Trophoblast cell (in vitro differentiated cells and primary cell): ENCODE data around the gene NFAT5.
A peak's percentile ranks its signal among the peaks of the same experiment; 100 is the strongest.

Experiments
- DNase-seq, 2 donors: peaks; one replicate each; pipeline ENCODE4 v3.0.0-alpha.2; 2016
- H2AFZ ChIP-seq: 2 replicates; pipeline ENCODE4 v1.6.1; 2013; ENCODE audit warnings: low read length, moderate library complexity, mild to moderate bottlenecking; ENCODE audit not compliant: insufficient read depth, poor library complexity
- H2AK5ac ChIP-seq: 2 replicates; pipeline ENCODE4 v1.6.1; 2013; ENCODE audit warnings: mild to moderate bottlenecking, low read length
- H2BK120ac ChIP-seq: 2 replicates; pipeline ENCODE4 v1.6.1; 2013; ENCODE audit warnings: low read length, mild to moderate bottlenecking, moderate library complexity; ENCODE audit not compliant: insufficient read depth, poor library complexity
- H2BK12ac ChIP-seq: 2 replicates; pipeline ENCODE4 v1.6.1; 2013; ENCODE audit warnings: mild to moderate bottlenecking, low read length, moderate library complexity
- H2BK5ac ChIP-seq: 2 replicates; pipeline ENCODE4 v1.6.1; 2013; ENCODE audit warnings: low read length, low read depth, moderate library complexity, mild to moderate bottlenecking; ENCODE audit not compliant: poor library complexity
- H3K14ac ChIP-seq: 2 replicates; pipeline ENCODE4 v1.6.1; 2013; ENCODE audit warnings: mild to moderate bottlenecking, low read length
- H3K18ac ChIP-seq: 2 replicates; pipeline ENCODE4 v1.6.1; 2013; ENCODE audit warnings: mild to moderate bottlenecking, low read length
- H3K23ac ChIP-seq: 2 replicates; pipeline ENCODE4 v1.6.1; 2013; ENCODE audit warnings: low read length
- H3K27ac ChIP-seq: 2 replicates; pipeline ENCODE4 v1.5.1; 2013; ENCODE audit warnings: low read depth, mild to moderate bottlenecking, inconsistent platforms, low read length, moderate library complexity
- H3K27me3 ChIP-seq: 2 replicates; pipeline ENCODE4 v1.6.1; 2013; ENCODE audit warnings: inconsistent platforms, mild to moderate bottlenecking, low read length, moderate library complexity; ENCODE audit not compliant: insufficient read depth
- H3K36me3 ChIP-seq, 2 experiments: 1 replicate in 1 of 2; 2 replicates in 1 of 2; pipeline ENCODE4 v1.6.1; 2013; ENCODE audit warnings: low read length in 2 of 2, mild to moderate bottlenecking in 2 of 2, moderate library complexity in 1 of 2; ENCODE audit not compliant: insufficient read depth in 2 of 2, control insufficient read depth in 1 of 2
- H3K4ac ChIP-seq: 2 replicates; pipeline ENCODE4 v1.6.1; 2013; ENCODE audit warnings: low read depth, mild to moderate bottlenecking, low read length, moderate library complexity
- H3K4me1 ChIP-seq, 2 experiments: 1 replicate in 1 of 2; 2 replicates in 1 of 2; pipeline ENCODE4 v1.6.1; 2013; ENCODE audit warnings: low read length in 2 of 2, mild to moderate bottlenecking in 2 of 2, moderate library complexity in 1 of 2; ENCODE audit not compliant: insufficient read depth in 2 of 2, control insufficient read depth in 1 of 2
- H3K4me2 ChIP-seq: 2 replicates; pipeline ENCODE4 v1.6.1; 2013; ENCODE audit warnings: inconsistent platforms, mild to moderate bottlenecking, low read length, moderate library complexity
- H3K4me3 ChIP-seq: 2 replicates; pipeline ENCODE4 v1.5.1; 2013; ENCODE audit warnings: mild to moderate bottlenecking, low read depth, low read length, inconsistent platforms
- H3K79me1 ChIP-seq: one replicate; pipeline ENCODE4 v1.6.1; 2013; ENCODE audit warnings: low read length
- H3K79me2 ChIP-seq: 2 replicates; pipeline ENCODE4 v1.6.1; 2013; ENCODE audit warnings: low read length, mild to moderate bottlenecking; ENCODE audit not compliant: control insufficient read depth, insufficient read depth, poor library complexity
- H3K9ac ChIP-seq: 2 replicates; pipeline ENCODE4 v1.6.1; 2013; ENCODE audit warnings: mild to moderate bottlenecking, low read length
- H3K9me3 ChIP-seq: 2 replicates; pipeline ENCODE4 v1.6.1; 2013; ENCODE audit warnings: low read depth, mild to moderate bottlenecking, control low read depth, inconsistent platforms, low read length; ENCODE audit not compliant: insufficient read depth
- H4K12ac ChIP-seq: 2 replicates; pipeline ENCODE4 v1.6.1; 2013; ENCODE audit warnings: low read depth, mild to moderate bottlenecking, low read length, moderate library complexity
- H4K8ac ChIP-seq: 2 replicates; pipeline ENCODE4 v1.6.1; 2013; ENCODE audit warnings: low read depth, mild to moderate bottlenecking, low read length, moderate library complexity
- H4K91ac ChIP-seq: one replicate; pipeline ENCODE4 v1.6.1; 2013; ENCODE audit warnings: low read depth, mild to moderate bottlenecking, low read length, moderate library complexity
- WGBS: extraction: QIAGEN DNeasy Blood & Tissue Kit; methylation state at CpG from one replicate; pipeline ENCODE4 v1.1.7; 2013; ENCODE audit warnings: missing lambda C conversion rate; ENCODE audit not compliant: insufficient read length, insufficient coverage; ENCODE audit errors: extremely low coverage; 5-methylcytosine and 5-hydroxymethylcytosine counted together

The NFAT5 gene

GRCh38 chr16:69610356-69610755 lies 44.6 kb downstream of the NFAT5 start:
- Histone ChIP-seq H3K79me2 (peaks cover 3% of the 10 kb centered on the region), H3K4ac (no peak overlapping the region), H4K12ac (no peak overlapping the region), H3K27me3 (no peaks in the 10 kb centered on the region), H3K9me3 (no peaks in the 10 kb centered on the region), H3K4me2 (no peak overlapping the region), H3K4me3 (no peak overlapping the region), H2BK5ac (no peak overlapping the region), H3K23ac (no peak overlapping the region), H2AK5ac (no peak overlapping the region), H3K27ac (no peak overlapping the region), H3K18ac (no peak overlapping the region), H4K91ac (no peak overlapping the region), H4K8ac (no peak overlapping the region), H2BK12ac (no peak overlapping the region), H2AFZ (no peak overlapping the region), H3K36me3 (peaks cover 2 to 3% of the 10 kb centered on the region in 2 experiments), H3K79me1 (no peaks in the 10 kb centered on the region), H3K14ac (no peak overlapping the region), H3K4me1 (peaks cover 0 to 11% of the 10 kb centered on the region in 2 experiments), H3K9ac (no peak overlapping the region), H2BK120ac (no peak overlapping the region)
- no CpG with 5 or more reads among the region's 1 CpG for WGBS
- DNase-seq, result peak in 1 of 2 donors; percentile 58

GRCh38 chr16:69611103-69611640 lies 45.4 kb downstream of the NFAT5 start:
- DNase-seq, result peak in 1 of 2 donors; percentile 14
- Histone ChIP-seq H4K8ac (no peak overlapping the region), H3K79me1 (no peaks in the 10 kb centered on the region), H3K18ac (no peak overlapping the region), H3K27me3 (no peaks in the 10 kb centered on the region), H3K36me3 (peaks cover 2 to 4% of the 10 kb centered on the region in 2 experiments), H3K23ac (no peak overlapping the region), H4K91ac (no peak overlapping the region), H4K12ac (no peak overlapping the region), H3K27ac (no peak overlapping the region), H2BK120ac (no peak overlapping the region), H3K14ac (no peak overlapping the region), H3K4me1 (peaks cover 0 to 11% of the 10 kb centered on the region in 2 experiments), H3K9ac (no peak overlapping the region), H2AFZ (no peak overlapping the region), H3K4ac (peak overlapping the region; percentile 71), H3K4me2 (no peak overlapping the region), H2BK12ac (no peak overlapping the region), H3K9me3 (no peaks in the 10 kb centered on the region), H2AK5ac (no peak overlapping the region), H2BK5ac (no peak overlapping the region), H3K79me2 (peaks cover 3% of the 10 kb centered on the region), H3K4me3 (no peak overlapping the region)

GRCh38 chr16:69613378-69614154 lies 47.8 kb downstream of the NFAT5 start:
- Histone ChIP-seq H3K9me3 (no peaks in the 10 kb centered on the region), H2BK120ac (no peak overlapping the region), H2BK12ac (no peak overlapping the region), H3K4me1 (peaks cover 0 to 11% of the 10 kb centered on the region in 2 experiments), H3K14ac (no peak overlapping the region), H3K18ac (no peak overlapping the region), H2AFZ (no peak overlapping the region), H3K27ac (no peak overlapping the region), H3K23ac (no peak overlapping the region), H2BK5ac (no peak overlapping the region), H2AK5ac (no peak overlapping the region), H3K79me2 (peaks cover 3% of the 10 kb centered on the region), H4K91ac (no peak overlapping the region), H3K79me1 (no peaks in the 10 kb centered on the region), H4K12ac (no peak overlapping the region), H3K27me3 (no peaks in the 10 kb centered on the region), H3K4me3 (no peak overlapping the region), H3K9ac (no peak overlapping the region), H3K36me3 (peaks cover 1 to 2% of the 10 kb centered on the region in 2 experiments), H3K4ac (no peak overlapping the region), H3K4me2 (no peak overlapping the region), H4K8ac (no peak overlapping the region)
- WGBS, result no CpG with 5 or more reads among the region's 1 CpG
- no peak for DNase-seq

- Histone ChIP-seq H4K91ac (no peak overlapping the region), H2BK120ac (no peak overlapping the region), H3K36me3 (peaks cover 1 to 4% of the 10 kb centered on the region in 2 experiments), H3K18ac (no peak overlapping the region), H3K4me1 (peaks cover 0 to 10% of the 10 kb centered on the region in 2 experiments), H3K27me3 (no peaks in the 10 kb centered on the region), H3K27ac (no peak overlapping the region), H3K4me2 (no peak overlapping the region), H3K9me3 (no peaks in the 10 kb centered on the region), H2BK5ac (no peak overlapping the region), H2AFZ (no peak overlapping the region), H3K79me1 (no peaks in the 10 kb centered on the region), H3K14ac (no peak overlapping the region), H3K4ac (peak overlapping the region; percentile 15), H3K4me3 (no peak overlapping the region), H3K9ac (no peak overlapping the region), H3K79me2 (peaks cover 2% of the 10 kb centered on the region), H4K12ac (no peak overlapping the region), H2BK12ac (no peak overlapping the region), H2AK5ac (no peak overlapping the region), H4K8ac (no peak overlapping the region), H3K23ac (no peak overlapping the region)
- DNase-seq, result no peak
- no CpG with 5 or more reads among the region's 2 CpGs for WGBS
Measured at GRCh38 chr16:69615528-69615927, 49.8 kb downstream of the NFAT5 start.
